Measurements from ENCODE around the gene HTR1D.

- TF ChIP-seq ZNF274 (IDR thresholded peaks at IDR 0.05; ENCODE audit: low read depth, low read length) (no peak), YY1 (IDR thresholded peaks at IDR 0.05; ENCODE audit: insufficient read depth, insufficient read length) (no peak)
Measured at GRCh38 chr1:23217421-23218115, at the start of gene HTR1D.

Data from NT2/D1 (cell line).